GM12873 (cell line): ENCODE data around the gene IER3.

Experiments used
- CTCF ChIP-seq: IDR thresholded peaks from 2 replicates; pipeline ENCODE4 v1.5.1; 2012; ENCODE audit warnings: low read depth, mild to moderate bottlenecking, moderate library complexity, low read length, control low read depth; ENCODE audit not compliant: insufficient read depth; ENCODE audit errors: missing control alignments

Gene IER3

DNA sequence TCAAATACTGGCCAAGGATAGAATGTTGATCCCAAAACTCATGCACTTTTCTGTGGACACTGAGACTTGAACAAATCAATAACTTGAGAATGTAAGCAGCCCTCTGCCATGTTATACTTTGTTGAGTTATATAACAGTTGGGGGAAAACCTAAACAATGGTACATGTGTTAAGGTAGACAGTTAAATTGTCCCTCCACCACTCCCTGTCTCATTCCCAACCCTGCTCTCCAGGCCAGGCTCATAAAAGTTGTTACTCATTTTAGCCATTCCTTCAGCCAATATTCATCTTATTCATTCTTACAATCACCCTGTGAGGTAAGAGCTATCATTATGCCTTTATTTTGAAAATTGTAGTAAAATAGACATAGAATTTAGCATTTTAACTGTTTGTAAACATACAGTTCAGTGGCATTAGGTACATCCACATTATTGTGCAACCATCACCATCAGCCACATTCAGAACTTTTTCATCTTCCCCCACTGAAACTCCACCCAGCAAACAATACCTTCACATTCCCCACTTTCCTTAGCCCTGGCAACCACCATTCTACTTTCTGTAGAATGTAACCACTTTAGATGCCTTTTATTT lies 38.2 kb upstream of the IER3 start:
- TF ChIP-seq CTCF = no peak

- TF ChIP-seq CTCF = no peak
These were observed 37.5 kb upstream of the IER3 start for GRCh38 chr6:30781743-30782424.

- TF ChIP-seq CTCF = no peak
These were observed 37.0 kb upstream of the IER3 start for GRCh38 chr6:30781395-30781742.

GRCh38 chr6:30780642-30780920 lies 36.2 kb upstream of the IER3 start:
- no peak for TF ChIP-seq CTCF

DNA sequence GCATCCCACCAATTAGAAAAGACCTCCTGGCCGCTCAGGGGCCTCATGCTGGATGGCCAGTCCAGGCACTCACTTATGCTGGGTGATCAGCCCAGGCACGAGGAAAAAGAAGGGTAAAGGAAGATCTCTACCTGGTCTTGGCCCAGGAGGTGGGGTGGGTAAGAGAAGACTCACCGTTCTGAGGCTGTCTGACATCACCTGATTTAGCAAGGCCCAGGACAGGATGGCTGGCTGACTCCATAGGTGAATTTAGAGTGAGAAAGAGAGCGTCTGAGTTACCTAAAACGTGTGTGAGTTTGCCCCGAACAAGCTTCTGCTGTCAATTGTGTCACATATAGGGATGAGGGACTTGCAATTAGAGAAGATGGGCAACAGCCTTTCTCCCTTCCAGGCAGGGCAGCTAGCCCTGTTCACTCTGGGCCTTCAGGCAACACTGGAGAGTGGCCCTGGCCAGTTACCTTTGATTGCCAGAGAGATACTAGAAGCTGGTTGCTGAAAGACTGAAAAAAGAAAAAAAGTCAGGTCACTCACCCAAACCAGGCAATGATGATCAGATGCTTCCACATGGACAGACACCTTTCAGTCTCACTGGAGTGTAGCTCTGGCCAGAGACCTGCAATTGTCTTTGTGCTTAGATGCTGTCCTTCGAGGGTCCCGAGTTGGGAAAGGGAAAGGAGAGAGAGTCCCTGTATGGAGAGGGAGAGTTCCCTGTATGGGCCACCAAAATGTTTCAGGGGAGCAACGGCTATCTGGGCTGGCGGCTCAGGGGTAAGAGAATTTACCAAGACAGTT lies 35.7 kb upstream of the IER3 start:
- no peak for TF ChIP-seq CTCF

DNA sequence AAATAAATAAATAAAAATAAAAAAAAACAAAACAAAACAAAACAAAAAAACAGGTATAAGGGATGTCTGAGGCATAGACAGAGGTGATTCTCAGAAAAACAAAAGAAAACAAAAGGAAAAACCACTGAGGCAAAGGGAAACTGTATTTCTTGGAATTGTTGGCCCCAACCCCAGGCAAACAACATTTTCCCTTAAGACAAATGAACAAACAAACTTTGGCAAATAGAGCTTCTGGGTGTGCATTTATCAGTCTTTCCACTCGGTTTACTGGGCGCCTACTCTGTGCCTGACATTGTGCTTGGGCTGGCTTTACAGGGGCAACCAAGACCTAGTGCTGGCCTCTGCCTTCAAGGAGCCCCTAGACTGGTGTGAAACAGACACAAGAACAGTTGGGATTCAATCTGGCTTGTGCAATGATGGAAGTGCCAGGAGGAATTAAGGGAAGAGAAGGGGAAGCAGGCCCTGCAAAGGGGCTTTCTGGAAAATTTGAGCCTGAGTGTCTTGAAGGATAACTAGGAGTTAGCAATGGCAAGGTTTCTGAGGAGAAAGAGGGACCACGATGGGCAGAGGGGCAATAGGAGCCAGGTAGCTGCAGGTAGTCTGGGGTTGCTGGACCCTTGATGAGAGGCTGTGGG lies 33.8 kb upstream of the IER3 start:
- TF ChIP-seq CTCF = no peak

GRCh38 chr6:30777155-30777485 lies 32.8 kb upstream of the IER3 start:
- no peak for TF ChIP-seq CTCF
